Mucosa of descending colon (tissue), 3 donors: ENCODE measurements around the gene RTN4R. TPM values are rescaled to one million over a fixed set of nuclear protein-coding genes. Genes with fewer than 3 reads are reported as not detected.

Experiments used
- ATAC-seq: fragments of 200-7000 bp; cut with Tn5 transposase; one replicate; pipeline ENCODE4 v1.9.1; 2020; ENCODE audit warnings: mild to moderate bottlenecking, moderate library complexity
- DNase-seq, 3 donors: peaks; one replicate each; pipeline ENCODE4 v3.0.0-alpha.2; 2020
- H3K36me3 ChIP-seq: fragments of 200-600 bp; one replicate; pipeline ENCODE4 v1.8.0; 2021; ENCODE audit warnings: low read depth, mild to moderate bottlenecking
- H3K4me1 ChIP-seq: fragments of 200-600 bp; one replicate; pipeline ENCODE4 v1.8.0; 2021; ENCODE audit warnings: low read depth, mild to moderate bottlenecking
- H3K4me3 ChIP-seq: fragments of 200-600 bp; one replicate; pipeline ENCODE4 v1.8.0; 2021; ENCODE audit warnings: mild to moderate bottlenecking
- H3K9me3 ChIP-seq: fragments of 200-600 bp; one replicate; pipeline ENCODE4 v1.8.0; 2021; ENCODE audit warnings: mild to moderate bottlenecking
- intact Hi-C, 2 donors: fragments of 100-400 bp; cut with DNase I in 1 of 2; cut with micrococcal nuclease in 1 of 2; formaldehyde crosslinking; loops; one replicate each; pipeline versions ENCODE4 v1.11.0 to v1.11.1; 2022; cut with DNase I, micrococcal nuclease
- total RNA-seq, 3 donors: library from RNA; stranded (reverse); fragmentation: NEBNext Ultra II Directional in 2 of 3; extraction: Animal tissue kit (Norgen Biotek cat#: 25700) in 2 of 3; gene quantifications; one replicate each; pipeline versions ENCODE4 v1.2.1 to v1.2.4, GENCODE V29; 2021 to 2023
- TF ChIP-seq, protein P1 (sequence below): fragments of 200-600 bp; IDR thresholded peaks from one replicate; pipeline ENCODE4 v1.8.0; 2022; ENCODE audit warnings: antibody characterized with exemption, mild to moderate bottlenecking
- donor health status: DM: no; HTN: no; CAD: no; lungs with moderate emphysema.
- donor health status: DM: no; HTN: no; CAD: no.
- donor health status: DM: no; HTN: yes; CAD: no.

The RTN4R gene
- total RNA-seq, 3 donors from 2014 or later, result 1.6 to 3.5 (median 2.5) TPM

DNA sequence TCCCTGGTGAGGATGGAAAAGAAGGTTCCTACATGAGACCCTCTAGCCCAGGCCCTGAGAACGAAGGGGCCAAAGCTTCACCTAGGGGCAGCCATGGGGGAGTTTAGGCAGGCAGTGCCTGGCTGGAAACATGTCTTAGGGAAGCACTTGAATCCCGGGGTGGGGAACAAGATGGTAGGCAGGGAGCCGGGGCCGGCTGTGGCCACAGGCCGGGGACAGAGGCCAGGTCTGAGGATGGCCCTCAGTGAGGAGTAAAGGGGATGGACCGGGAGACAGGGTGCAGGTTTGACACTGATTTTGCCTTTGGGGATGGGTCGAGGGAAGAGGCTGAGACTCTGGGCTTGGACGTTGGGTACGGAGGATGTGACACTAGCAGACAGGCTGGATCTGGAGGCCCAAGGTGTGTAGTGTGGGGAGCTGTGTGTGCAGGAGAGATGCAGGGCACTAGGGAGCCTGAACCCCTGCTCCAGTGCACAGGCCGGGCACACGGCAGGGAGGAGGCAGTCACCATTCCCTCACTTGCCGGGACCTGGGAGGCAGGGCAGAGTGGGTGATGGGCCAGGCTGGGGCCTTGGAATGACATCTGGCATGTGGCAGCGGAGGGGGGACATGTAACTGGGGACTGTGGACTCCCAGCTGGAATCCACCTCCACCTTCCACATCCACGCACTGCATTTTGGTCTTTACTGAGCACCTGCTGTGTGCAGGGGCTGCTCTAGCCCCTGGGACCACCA is 6.1 kb downstream of the RTN4R start:
- no peak for DNase-seq
- ATAC-seq, result no peak
- Histone ChIP-seq H3K4me3 (no peak overlapping the region), H3K36me3 (no peaks in the 10 kb centered on the region), H3K4me1 (no peaks in the 10 kb centered on the region), H3K9me3 (no peaks in the 10 kb centered on the region)
- intact Hi-C loops, result no loop called here
- TF ChIP-seq, protein P1, sequence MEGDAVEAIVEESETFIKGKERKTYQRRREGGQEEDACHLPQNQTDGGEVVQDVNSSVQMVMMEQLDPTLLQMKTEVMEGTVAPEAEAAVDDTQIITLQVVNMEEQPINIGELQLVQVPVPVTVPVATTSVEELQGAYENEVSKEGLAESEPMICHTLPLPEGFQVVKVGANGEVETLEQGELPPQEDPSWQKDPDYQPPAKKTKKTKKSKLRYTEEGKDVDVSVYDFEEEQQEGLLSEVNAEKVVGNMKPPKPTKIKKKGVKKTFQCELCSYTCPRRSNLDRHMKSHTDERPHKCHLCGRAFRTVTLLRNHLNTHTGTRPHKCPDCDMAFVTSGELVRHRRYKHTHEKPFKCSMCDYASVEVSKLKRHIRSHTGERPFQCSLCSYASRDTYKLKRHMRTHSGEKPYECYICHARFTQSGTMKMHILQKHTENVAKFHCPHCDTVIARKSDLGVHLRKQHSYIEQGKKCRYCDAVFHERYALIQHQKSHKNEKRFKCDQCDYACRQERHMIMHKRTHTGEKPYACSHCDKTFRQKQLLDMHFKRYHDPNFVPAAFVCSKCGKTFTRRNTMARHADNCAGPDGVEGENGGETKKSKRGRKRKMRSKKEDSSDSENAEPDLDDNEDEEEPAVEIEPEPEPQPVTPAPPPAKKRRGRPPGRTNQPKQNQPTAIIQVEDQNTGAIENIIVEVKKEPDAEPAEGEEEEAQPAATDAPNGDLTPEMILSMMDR, result no peak

DNA sequence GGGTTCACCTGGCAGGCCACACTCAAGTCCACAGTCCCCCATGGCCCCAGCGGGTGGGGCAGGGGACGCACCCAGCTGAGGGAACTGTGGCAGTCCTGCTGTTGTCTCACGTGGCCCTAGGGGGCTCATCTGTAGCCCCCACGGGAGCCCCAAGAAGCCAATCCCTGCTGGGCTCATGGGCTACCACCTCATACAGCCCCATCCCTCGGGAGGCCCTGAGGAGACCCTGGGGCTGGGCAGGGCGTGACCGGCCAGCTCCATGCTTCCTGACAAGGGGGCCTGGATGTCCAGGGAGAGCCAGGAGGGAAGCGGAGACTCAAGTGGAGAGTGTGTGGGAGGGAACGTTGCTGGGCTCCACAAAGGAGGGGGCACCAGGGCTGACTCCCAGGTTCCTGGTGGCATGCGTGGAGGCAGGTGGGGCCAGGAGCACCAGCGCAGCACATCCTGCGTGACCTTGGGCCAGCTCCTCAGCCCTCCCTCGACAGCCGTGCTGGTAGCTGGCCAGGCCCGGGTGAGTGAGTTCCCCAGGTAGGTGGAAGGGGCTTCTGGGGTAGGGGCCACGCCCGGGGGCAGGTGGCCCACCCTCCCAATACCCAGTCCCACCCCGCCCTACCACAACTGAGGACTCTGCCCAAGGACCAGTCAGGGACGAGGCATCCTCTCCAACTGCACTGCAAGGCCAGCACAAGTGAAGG is 7.9 kb downstream of the RTN4R start:
- no peaks in the 10 kb centered on the region for H3K36me3 ChIP-seq
- no peaks in the 10 kb centered on the region for H3K4me1 ChIP-seq
- no peak for ATAC-seq
- TF ChIP-seq, protein P1, result no peak
- no peak overlapping the region for H3K4me3 ChIP-seq
- intact Hi-C loops, result no loop called here
- no peaks in the 10 kb centered on the region for H3K9me3 ChIP-seq
- DNase-seq, result no peak

DNA sequence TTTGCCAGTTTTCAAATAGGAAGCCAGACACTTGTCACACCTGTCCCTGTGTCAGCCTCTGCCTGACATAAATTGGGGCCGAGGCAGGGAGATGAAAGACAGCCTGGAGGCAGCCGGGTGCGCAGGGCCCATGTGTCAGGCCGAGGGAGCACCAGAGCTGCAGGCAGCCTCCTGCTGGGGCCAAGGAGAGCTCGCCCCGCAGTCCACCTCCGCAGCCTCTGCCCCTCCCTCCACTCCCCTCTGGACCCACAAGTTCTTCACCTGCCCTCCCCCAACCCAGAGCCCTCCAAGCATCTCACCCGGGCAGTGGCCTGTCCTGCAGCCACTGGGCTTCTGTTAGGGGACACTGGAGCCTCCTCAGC is 8.8 kb downstream of the RTN4R start:
- Histone ChIP-seq H3K36me3 (no peaks in the 10 kb centered on the region), H3K4me1 (no peaks in the 10 kb centered on the region), H3K9me3 (no peaks in the 10 kb centered on the region), H3K4me3 (no peak overlapping the region)
- DNase-seq (no peak), ATAC-seq (no peak)
- TF ChIP-seq, protein P1, result no peak
- intact Hi-C loops, result no loop called here

- Histone ChIP-seq H3K4me3 (no peak overlapping the region), H3K9me3 (no peaks in the 10 kb centered on the region), H3K36me3 (no peaks in the 10 kb centered on the region), H3K4me1 (no peaks in the 10 kb centered on the region)
- ATAC-seq (no peak), DNase-seq (no peak)
- intact Hi-C loops, result no loop called here
- TF ChIP-seq, protein P1, result peak; percentile 10
These were observed 9.4 kb downstream of the RTN4R start for GRCh38 chr22:20258584-20259326.

DNA sequence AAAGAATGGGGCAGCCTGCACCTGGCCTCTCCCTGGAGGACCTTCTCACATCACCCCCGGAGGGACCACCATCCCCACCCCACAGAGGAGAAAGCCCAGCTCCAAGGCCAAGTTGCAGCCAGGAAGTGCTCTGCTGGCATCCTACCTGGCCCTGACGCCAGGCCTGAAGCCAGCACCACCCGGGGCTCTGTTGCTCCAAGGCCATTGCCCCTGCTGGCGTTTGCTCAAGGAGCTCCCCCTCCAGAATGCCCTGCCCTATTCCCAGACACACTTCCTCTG is 10.2 kb downstream of the RTN4R start:
- no peaks in the 10 kb centered on the region for H3K4me1 ChIP-seq
- H3K36me3 ChIP-seq, result no peaks in the 10 kb centered on the region
- ATAC-seq, result no peak
- no peak overlapping the region for H3K4me3 ChIP-seq
- intact Hi-C loops, result no loop called here
- DNase-seq, result no peak
- no peaks in the 10 kb centered on the region for H3K9me3 ChIP-seq
- TF ChIP-seq, protein P1, result no peak
